HG02588 (cell line): ENCODE measurements around the gene TMEM208.
A peak's percentile ranks its signal among the peaks of the same experiment; 100 is the strongest.

Experiments used
- ATAC-seq: cut with Tn5 transposase; IDR thresholded peaks from one replicate; pipeline ENCODE4 v1.9.1; 2021; ENCODE audit warnings: mild to moderate bottlenecking, moderate library complexity; ENCODE audit not compliant: unreplicated experiment

The TMEM208 gene

DNA sequence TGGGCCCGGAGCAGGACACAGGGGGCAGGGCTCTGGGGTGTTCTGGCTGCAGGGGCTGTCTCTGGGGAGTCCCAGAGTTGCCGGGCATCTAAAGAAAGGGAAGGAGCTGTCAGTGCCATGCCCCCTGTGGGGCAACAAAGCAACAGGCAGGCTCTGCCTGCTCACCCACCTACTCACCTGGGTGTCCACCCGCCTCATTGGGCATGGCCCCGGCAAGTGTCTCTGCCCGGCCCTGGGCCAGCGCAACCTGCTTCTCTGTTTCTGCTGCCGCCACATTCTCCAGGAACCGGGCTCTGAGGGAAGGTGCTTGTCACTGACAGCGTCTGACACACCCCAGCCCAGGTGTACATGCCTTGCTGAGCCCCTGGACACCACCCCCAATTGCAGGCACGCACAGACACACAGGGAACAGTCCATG is 7.3 kb downstream of the TMEM208 start:
- ATAC-seq, result no peak

GRCh38 chr16:67235816-67236562 is 9.1 kb downstream of the TMEM208 start:
- no peak for ATAC-seq

DNA sequence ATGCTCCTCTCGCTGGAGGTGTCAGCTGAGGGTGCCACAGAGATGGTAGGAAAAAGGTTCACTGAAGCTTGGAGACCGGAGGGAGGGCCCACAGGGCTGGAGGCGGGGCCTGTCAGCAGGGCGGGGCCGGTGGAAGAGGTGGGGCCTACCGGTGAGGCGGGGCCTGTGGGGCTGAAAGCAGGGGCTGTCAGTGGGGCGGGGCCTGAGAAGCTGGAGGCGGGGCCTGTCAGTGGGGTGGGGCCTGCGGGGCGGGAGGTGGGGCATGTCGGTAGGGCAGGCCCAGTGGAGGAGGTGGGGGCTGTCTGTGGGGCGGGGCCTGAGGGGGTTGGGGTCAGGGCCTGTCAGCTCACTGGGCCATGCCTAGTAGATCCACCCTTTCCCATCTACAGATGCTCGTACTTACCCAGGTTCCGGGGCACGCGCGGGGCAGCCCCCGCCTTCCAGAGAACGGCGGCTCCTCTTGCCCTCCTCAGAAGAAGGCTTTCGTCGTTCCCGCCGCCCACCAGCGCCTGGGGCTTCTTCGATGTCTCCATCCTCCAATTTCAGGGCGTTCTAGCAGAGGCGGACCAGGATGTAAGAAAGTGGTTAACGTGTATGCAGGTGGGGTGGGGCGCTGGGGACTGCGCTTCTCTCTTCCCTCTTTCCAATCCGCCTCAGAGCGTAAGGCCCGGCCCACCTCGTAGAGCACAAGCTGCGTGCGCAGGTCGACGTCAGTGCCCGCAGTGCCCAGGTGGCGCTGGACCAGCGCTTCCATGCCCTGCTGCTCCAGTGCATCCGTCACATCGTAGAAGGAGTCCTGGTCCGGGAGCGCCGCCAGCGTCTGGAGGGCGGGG is 9.8 kb downstream of the TMEM208 start:
- ATAC-seq, result no peak

GRCh38 chr16:67237396-67238277 is 10.7 kb downstream of the TMEM208 start:
- ATAC-seq, result no peak

DNA sequence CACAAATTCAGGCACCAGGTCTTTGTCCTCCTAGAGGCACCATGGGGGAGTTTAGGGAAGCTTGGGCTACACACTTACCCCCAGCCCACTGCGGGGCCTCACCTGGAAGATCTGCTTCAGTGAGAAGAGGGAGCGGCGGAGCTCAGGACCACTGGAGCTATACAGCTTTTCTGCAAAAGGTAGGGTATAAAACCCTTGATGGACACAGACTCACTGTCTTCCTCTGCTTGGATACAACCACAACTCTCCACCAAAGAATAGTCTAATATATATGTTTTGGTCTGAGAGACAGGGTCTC is 11.3 kb downstream of the TMEM208 start:
- ATAC-seq, result no peak

- ATAC-seq, result no peak
These were observed 12.0 kb downstream of the TMEM208 start for GRCh38 chr16:67238806-67239470.

DNA sequence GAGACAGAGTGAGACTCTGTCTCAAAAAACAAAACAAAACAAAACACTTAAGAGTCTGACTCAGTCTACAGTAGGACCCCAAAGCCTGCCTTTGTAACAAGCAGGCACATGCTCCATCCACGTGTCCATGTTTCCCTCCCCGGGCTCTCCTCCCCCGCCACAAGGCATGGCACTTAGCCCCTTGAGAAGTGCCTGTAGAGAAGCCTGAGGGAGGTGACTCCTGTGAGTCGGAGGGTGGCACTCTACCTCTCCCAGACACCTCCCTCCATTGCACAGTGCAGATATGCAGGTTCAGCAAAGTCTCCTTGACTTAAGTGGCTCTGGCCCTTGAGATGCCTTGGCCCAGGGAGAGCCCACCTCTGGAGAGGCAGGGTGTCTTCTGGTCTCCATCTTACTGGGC is 13.6 kb downstream of the TMEM208 start:
- ATAC-seq, result no peak

DNA sequence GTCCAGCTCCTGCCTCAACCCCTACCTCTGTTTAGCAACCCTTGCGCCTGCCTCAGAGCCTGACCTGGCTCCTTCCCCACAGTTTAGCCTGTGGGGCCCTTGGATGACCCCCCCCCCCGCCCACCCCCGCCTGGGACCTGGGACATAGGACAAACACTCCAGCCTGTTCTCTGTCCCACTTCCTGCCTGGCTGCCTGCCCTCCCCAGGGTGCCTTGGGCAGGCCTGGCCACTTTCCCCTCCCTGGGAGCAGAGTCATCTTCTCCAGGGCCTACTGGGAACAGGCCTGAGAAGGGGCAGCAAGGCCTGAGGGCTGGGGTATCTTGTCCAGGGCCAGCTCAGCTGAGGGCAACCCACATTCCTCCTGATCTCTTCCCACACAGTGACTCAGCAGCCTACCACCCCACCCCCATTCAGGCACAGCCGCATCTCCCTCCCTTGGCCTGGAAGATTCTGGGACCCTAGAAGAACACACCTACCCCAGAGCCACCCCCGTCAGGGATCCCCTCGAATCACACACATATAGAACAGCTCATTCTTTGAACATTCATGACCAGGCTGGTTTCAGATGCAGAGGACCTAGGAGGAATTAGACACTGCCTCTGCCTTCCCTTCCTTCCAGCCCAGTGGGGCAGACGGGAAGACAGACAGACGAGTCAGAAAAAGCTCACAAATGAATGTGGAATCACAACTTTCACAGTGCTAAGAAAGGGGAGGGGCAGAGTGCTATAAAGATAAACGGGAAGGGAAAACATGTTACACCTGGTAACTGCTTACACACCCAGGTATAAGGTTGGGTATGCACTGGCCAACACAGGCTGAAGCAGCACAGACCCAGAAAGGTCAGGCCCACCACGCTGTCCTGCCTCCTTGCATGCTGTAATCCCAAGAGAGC is 14.3 kb downstream of the TMEM208 start:
- no peak for ATAC-seq

DNA sequence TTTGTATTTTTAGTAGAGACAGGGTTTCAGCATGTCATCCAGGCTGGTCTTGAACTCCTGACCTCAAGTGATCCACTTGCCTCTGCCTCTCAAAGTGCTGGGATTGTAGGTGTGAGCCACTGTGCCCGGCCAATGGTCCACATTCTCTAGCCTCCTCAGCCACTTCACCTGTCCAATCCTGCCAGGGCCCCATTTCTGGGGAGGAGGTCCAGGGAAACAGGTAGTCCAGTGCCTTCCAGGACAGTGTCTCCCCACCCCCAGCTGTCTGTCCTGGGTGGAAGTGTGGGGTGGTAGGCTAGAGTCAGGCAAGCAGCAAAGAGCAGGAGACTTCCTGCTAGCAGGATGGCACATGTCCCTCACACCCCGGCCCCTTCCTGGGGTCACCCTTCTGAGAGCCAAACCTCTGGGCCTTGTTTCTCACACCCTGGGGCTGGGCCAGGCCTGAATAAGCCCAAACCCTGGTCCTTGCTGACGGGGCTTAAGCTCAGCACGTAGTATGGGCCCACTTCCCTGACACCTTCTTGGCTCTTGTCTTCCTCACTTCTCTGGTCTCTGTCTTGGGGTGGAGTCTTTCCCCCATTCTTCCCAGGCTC is 15.3 kb downstream of the TMEM208 start:
- ATAC-seq, result no peak

- ATAC-seq, result no peak
These were observed 16.6 kb downstream of the TMEM208 start for GRCh38 chr16:67243481-67243880.

- peak; percentile 43 for ATAC-seq
These were observed 17.7 kb downstream of the TMEM208 start for GRCh38 chr16:67244387-67245185.

DNA sequence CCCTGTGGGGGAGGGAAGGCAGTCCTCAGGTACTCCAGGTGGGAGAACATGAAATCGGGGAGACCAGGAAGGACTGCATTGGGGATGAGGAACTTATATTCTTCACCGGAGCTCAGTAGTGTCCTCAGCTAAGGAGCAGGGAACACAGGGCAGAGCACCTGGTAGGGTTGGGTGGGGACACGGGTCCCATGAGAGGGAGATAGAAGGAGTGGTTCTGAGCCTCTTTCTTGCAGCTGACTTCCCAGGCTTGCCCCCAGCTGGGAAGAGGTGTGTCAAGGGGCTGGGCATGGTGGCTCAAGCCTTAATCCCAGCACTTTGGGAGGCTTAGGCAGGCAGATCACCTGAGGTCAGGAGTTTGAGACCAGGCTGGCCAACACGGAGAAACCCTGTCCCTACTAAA is 18.3 kb downstream of the TMEM208 start:
- no peak for ATAC-seq

DNA sequence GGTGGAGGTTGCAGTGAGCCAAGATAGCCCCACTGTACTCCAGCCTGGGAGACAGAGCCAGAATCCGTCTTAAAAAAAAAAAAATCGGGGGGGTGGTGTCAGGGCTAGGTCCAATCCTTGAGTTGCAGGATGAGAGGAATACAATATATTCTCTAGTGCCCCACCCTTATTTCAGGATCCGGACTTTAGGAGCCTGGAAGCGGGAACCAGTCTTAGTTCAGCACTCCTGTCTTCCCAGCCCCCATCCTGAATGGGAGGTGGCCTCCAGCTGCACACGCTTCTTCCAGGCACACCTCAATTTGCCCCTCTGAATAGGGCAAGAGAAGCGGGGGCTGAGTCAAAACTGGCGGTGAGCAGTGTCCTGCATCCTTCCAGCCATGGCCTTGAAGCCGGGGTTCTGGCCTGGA is 18.7 kb downstream of the TMEM208 start:
- no peak for ATAC-seq

DNA sequence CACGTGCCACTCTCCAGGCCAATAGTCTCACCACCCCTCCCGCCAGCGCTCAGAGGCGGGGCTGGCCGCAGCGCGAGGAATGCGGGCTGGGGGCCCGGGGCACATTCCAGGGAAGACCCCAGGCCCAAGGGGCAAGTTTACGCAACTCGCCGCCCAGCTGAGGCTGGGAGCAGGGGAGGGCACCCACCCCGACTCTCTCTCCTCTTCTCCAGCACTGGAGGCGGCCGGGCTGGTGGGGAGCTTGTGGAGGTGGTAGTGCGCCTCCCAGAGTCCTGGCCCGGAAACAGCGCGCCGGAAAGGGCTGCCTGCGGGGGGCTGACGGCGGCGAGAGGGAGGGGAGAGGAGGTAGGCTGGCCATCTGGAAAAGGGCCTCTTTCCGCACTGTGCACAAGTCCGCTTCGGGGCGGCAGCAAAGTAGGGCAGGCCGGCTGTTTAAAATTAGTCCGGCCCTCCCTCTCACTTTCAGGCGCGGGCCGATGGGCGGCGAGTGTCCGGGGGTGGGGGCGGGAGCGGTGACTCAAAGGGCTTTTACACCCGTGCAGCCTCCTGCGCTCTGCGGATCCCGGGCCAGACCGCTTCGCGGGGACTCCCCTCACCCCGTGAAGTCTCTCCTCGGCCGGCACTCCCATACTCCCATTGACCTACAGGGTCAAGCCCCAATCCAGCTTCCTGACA is 19.3 kb downstream of the TMEM208 start:
- peak; percentile 18 for ATAC-seq

DNA sequence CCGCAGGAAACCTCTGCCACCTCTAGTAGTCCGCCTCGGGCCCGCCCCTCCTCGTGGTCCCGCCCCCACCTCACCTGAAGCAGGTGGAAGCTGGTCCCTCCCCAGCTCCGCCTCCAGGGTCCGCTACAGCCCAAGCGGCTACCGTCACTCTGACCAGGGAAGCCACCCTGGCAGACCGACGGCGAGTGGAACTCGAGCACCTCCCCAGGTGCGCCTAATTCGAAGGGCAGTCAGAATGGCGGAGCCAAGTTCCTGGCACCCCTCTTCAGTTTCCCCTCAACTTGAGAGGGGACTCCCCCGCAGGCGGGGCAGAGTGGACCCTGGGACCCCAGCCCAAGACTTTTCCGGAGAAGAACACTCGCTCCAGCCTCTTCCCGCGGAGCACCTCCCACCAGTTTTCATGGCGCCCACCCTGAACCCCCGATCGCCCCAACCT is 19.8 kb downstream of the TMEM208 start:
- ATAC-seq, result peak; percentile 14

GRCh38 chr16:67247192-67248072 is 20.5 kb downstream of the TMEM208 start, which contains the start of gene FHOD1:
TSS of gene FHOD1 (minus strand) at chr16:67247481. CDS start at chr16:67247410, 71 bp downstream.
- ATAC-seq, result peak; percentile 46

GRCh38 chr16:67248073-67248400 is 21.1 kb downstream of the TMEM208 start:
- ATAC-seq, result no peak
